ENCODE data around the gene DNAH6. TPM values are rescaled to one million over a fixed set of nuclear protein-coding genes. Genes with fewer than 3 reads are reported as not detected.

DNAH6 gene
- total RNA-seq, 3 donors from 2014 or later = 2.3 to 4.1 (median 3.0) TPM

DNA sequence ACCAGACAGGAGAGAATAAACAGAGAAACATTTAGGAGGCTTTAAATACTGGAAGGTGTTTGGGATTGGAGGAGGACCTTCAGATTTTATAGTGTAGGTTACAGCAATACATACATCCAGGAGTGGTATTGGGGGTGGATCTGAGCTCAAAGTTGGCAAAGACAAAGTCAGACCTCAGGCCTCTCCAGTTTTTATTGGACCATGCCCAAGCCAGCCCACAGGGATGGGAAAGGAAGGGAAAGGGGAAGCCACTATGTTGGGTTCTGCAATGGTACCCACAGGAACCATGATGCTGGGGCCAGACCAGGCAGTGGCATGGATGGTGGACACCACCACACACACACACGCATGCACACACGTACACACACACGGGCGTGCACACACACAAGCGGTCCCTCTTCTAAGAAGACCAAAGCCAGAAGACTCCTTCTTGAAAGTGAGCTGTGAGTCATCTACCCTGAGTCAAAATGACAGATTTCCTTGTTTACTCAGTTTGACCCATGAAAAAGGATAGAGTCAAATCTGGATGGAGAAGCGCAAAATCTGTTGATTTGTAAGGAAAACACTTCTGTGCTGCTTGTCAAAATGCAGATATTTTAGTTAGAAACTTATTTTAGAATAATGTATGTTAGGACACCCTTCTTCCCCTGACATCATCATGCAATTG lies 276.7 kb downstream of the DNAH6 start:
- intact Hi-C loops (cut with DNase I; ENCODE audit: low total_unique reads) = no loop called here
- DNase-seq (ENCODE audit: low spot score in 2 of 2) = no peak
- Histone ChIP-seq H3K36me3 (no peaks in the 10 kb centered on the region), H3K9me3 (no peaks in the 10 kb centered on the region), H3K27ac (no peak overlapping the region), H3K27me3 (no peaks in the 10 kb centered on the region), H3K4me1 (no peaks in the 10 kb centered on the region), H3K4me3 (no peak overlapping the region)
- TF ChIP-seq POLR2AphosphoS5 (IDR thresholded peaks at IDR 0.05) (no peak), POLR2A (IDR thresholded peaks at IDR 0.05) (no peak)
- TF ChIP-seq, protein P1, sequence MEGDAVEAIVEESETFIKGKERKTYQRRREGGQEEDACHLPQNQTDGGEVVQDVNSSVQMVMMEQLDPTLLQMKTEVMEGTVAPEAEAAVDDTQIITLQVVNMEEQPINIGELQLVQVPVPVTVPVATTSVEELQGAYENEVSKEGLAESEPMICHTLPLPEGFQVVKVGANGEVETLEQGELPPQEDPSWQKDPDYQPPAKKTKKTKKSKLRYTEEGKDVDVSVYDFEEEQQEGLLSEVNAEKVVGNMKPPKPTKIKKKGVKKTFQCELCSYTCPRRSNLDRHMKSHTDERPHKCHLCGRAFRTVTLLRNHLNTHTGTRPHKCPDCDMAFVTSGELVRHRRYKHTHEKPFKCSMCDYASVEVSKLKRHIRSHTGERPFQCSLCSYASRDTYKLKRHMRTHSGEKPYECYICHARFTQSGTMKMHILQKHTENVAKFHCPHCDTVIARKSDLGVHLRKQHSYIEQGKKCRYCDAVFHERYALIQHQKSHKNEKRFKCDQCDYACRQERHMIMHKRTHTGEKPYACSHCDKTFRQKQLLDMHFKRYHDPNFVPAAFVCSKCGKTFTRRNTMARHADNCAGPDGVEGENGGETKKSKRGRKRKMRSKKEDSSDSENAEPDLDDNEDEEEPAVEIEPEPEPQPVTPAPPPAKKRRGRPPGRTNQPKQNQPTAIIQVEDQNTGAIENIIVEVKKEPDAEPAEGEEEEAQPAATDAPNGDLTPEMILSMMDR (IDR thresholded peaks at IDR 0.05) = no peak

DNA sequence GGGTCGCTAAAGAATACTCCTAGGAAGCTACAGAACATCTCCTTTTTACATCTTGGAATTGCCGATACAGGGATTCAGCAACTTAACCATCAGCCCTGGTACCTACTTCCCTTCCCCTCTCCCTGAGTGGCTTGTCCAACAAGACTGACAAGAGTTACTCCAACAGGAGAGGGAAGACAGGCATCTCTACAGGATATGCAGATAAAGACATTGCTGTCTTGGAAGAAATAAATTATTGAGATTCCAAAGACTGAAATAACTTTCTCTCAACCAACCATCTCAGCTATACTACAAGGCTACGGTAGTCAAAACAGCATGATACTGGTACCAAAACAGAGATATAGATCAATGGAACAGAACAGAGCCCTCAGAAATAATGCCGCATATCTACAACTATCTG lies 277.3 kb downstream of the DNAH6 start:
- Histone ChIP-seq H3K4me1 (no peaks in the 10 kb centered on the region), H3K36me3 (no peaks in the 10 kb centered on the region), H3K27ac (no peak overlapping the region), H3K9me3 (no peaks in the 10 kb centered on the region), H3K27me3 (no peaks in the 10 kb centered on the region), H3K4me3 (no peak overlapping the region)
- intact Hi-C loops (cut with DNase I; ENCODE audit: low total_unique reads) = no loop called here
- TF ChIP-seq, protein P1 (IDR thresholded peaks at IDR 0.05) = no peak
- no peak for TF ChIP-seq POLR2A (IDR thresholded peaks at IDR 0.05)
- no peak for TF ChIP-seq POLR2AphosphoS5 (IDR thresholded peaks at IDR 0.05)
- no peak for DNase-seq (ENCODE audit: low spot score in 2 of 2)

DNA sequence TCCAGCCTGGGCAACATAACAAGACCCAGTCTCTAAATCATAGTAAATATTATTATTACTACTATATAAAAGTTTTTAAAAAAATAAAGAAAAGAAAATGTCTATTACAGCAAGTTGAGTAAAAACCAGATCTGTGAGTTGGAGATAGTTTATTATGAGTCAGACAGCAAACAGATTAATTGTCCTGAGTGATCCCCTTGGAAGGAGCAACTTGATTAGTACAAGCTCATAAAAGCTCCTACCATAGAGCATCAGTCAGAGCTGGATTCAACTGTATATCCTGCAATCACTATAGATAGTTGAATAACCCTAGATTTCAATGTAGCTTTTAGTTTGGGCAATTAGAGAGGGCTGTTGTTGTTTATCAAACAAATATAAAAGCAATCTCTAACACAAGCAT lies 280.5 kb downstream of the DNAH6 start:
- no peak overlapping the region for H3K4me3 ChIP-seq
- peaks cover 0 to 5% of the 10 kb centered on the region in 2 donors for H3K9me3 ChIP-seq
- no peak overlapping the region for H3K27ac ChIP-seq
- no peaks in the 10 kb centered on the region for H3K4me1 ChIP-seq
- H3K36me3 ChIP-seq = no peaks in the 10 kb centered on the region
- TF ChIP-seq, protein P1 (IDR thresholded peaks at IDR 0.05) = no peak
- TF ChIP-seq POLR2AphosphoS5 (IDR thresholded peaks at IDR 0.05) (no peak), POLR2A (IDR thresholded peaks at IDR 0.05) (no peak)
- no peaks in the 10 kb centered on the region for H3K27me3 ChIP-seq
- intact Hi-C loops (cut with DNase I; ENCODE audit: low total_unique reads) = no loop called here
- no peak for DNase-seq (ENCODE audit: low spot score in 2 of 2)

DNA sequence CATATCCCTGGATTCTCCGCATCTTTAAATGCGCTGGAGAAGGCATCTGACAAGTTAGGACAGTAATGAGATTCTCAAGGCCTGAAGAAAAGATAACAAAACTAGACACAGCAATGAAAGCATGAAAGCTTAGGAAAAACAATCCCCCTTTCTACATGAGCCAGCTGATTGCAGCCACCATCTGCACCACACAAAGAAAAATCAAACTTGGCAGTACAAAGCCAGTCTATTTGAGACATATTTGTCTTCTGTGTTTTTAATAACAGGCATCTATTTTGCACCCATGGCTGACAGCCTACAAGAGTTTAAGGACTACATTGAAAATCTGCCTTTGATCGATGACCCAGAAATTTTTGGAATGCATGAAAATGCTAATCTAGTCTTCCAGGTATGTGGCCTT lies 281.0 kb downstream of the DNAH6 start:
- H3K27ac ChIP-seq = no peak overlapping the region
- no peak overlapping the region for H3K4me3 ChIP-seq
- H3K9me3 ChIP-seq = peaks cover 0 to 9% of the 10 kb centered on the region in 2 donors
- H3K27me3 ChIP-seq = no peaks in the 10 kb centered on the region
- no peaks in the 10 kb centered on the region for H3K4me1 ChIP-seq
- no peak for DNase-seq (ENCODE audit: low spot score in 2 of 2)
- intact Hi-C loops (cut with DNase I; ENCODE audit: low total_unique reads) = no loop called here
- no peak for TF ChIP-seq POLR2A (IDR thresholded peaks at IDR 0.05)
- TF ChIP-seq, protein P1 (IDR thresholded peaks at IDR 0.05) = no peak
- TF ChIP-seq POLR2AphosphoS5 (IDR thresholded peaks at IDR 0.05) = no peak
- no peaks in the 10 kb centered on the region for H3K36me3 ChIP-seq

DNA sequence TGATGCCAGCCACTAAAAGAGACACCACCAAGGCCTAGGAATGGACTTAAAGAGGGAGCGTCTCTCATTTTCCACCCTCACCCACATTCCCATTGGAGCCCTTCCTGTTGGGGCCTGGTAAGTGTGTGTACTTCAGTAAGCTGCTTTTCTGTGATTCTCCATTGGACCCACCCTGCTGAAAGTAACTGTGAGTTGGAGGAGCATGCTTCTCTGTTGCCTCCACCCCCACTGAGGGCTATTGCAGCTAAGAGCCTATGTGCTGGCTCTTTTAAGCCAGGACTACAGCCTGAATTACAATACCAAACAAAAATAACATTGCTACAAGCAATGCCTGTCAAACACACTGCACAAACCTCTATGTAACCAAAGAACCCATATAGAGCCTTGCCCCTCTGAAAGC lies 283.5 kb downstream of the DNAH6 start:
- H3K4me1 ChIP-seq = no peaks in the 10 kb centered on the region
- H3K27me3 ChIP-seq = no peaks in the 10 kb centered on the region
- no peaks in the 10 kb centered on the region for H3K36me3 ChIP-seq
- TF ChIP-seq POLR2A (IDR thresholded peaks at IDR 0.05) (no peak), POLR2AphosphoS5 (IDR thresholded peaks at IDR 0.05) (no peak)
- TF ChIP-seq, protein P1 (IDR thresholded peaks at IDR 0.05) = no peak
- DNase-seq (ENCODE audit: low spot score in 2 of 2) = no peak
- peaks cover 0 to 9% of the 10 kb centered on the region in 2 donors for H3K9me3 ChIP-seq
- intact Hi-C loops (cut with DNase I; ENCODE audit: low total_unique reads) = no loop called here
- no peak overlapping the region for H3K27ac ChIP-seq
- H3K4me3 ChIP-seq = no peak overlapping the region
